LNCaP clone FGC (cell line): ENCODE results near the gene SYNM.

Experiments
- DNase-seq: peaks from one replicate; pipeline ENCODE4 v3.0.0-alpha.2; 2011; ENCODE audit warnings: low read depth
- H3K4me3 ChIP-seq: 2 replicates; pipeline ENCODE4 v1.5.1; 2011; ENCODE audit warnings: mild to moderate bottlenecking, low read depth, low read length, control low read depth
- TF ChIP-seq, protein P1 (sequence below): IDR thresholded peaks from 2 replicates; pipeline ENCODE4 v1.5.1; 2012; ENCODE audit warnings: mild to moderate bottlenecking; ENCODE audit not compliant: control insufficient read depth, insufficient read depth; ENCODE audit errors: extremely low read depth

Gene SYNM

DNA sequence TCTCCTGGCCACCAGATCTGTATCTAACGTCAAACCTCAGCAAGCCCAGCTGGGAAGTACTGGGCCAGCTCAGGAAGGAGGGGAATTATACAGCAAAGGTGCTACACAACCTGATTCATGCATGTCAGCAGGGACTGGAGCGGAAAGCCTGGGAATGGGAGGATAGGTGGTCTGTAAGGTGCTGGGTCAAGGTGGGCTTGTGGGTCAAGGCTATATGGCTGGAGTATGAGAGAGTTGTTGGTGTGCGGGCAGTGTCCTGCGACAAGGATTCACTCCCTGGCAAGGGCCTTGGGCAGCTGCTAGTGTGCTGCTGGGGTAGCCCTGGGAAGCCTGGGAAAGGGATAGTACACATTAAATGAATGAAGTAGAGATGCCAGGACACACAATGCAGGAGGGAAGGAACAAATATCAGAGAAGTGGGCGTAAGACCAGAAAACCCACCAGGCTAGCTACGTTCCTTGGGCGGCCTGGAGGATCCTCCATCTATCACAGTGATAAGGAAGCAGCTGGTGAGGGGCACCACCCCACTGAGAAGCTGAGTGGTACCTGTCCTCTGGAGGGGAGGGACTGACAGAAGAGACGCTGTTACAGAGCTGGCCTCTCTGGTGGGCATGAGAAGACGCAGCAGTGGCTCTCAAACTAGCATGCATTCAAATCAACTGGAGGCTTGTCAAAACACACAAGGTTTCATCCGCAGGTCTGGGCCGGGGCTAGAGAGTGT lies 8.5 kb upstream of the SYNM start:
- no peak overlapping the region for H3K4me3 ChIP-seq
- TF ChIP-seq, protein P1, sequence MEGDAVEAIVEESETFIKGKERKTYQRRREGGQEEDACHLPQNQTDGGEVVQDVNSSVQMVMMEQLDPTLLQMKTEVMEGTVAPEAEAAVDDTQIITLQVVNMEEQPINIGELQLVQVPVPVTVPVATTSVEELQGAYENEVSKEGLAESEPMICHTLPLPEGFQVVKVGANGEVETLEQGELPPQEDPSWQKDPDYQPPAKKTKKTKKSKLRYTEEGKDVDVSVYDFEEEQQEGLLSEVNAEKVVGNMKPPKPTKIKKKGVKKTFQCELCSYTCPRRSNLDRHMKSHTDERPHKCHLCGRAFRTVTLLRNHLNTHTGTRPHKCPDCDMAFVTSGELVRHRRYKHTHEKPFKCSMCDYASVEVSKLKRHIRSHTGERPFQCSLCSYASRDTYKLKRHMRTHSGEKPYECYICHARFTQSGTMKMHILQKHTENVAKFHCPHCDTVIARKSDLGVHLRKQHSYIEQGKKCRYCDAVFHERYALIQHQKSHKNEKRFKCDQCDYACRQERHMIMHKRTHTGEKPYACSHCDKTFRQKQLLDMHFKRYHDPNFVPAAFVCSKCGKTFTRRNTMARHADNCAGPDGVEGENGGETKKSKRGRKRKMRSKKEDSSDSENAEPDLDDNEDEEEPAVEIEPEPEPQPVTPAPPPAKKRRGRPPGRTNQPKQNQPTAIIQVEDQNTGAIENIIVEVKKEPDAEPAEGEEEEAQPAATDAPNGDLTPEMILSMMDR: no peak
- no peak for DNase-seq

DNA sequence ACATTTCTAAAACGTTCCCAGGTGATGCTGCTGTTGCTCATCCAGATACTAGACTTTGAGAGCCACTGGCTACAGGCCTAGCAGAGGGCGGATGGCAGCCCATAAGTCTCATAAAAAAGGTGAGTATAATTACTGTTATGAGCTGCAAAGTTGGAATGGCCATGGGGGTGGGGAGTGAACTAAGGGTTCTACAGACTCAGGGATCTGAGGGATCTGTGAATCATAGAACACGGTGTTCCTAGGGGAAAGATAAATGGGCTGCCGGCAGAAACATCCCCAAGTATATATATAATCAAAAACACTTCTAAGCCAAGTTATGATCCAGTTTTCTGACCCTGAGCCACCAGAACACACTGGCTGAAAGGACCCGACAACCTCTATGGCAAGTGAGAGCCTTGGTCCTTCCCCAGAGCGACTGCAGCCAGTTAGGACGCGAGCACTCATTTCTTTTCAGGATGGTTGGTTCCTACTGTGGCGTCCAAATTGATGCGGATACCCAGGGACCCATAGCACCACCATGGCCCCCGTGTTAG lies 7.9 kb upstream of the SYNM start:
- TF ChIP-seq, protein P1: no peak
- no peak overlapping the region for H3K4me3 ChIP-seq
- DNase-seq: no peak

GRCh38 chr15:99097441-99098410 lies 7.2 kb upstream of the SYNM start:
- DNase-seq: no peak
- no peak overlapping the region for H3K4me3 ChIP-seq
- TF ChIP-seq, protein P1: no peak

DNA sequence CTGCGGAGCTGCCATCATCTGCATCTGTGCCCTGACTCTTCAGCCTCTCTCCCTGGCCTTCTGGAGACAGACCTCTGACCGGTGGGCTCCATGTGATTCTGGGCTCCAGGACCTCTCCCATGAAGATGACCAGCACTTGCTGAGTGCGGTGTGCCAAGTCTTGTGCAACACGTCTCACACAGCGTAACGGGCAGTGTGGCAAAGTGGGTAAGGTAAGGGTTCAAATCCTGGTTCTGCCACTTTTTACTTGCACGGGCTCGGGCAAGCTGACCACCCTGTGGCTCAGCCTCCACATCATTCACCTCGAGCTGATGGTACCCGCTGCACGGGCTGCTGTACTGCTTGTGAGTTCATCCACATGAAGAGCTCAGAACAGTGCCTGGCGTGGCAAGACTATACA lies 6.5 kb upstream of the SYNM start:
- TF ChIP-seq, protein P1: no peak
- DNase-seq: no peak
- H3K4me3 ChIP-seq: no peak overlapping the region

GRCh38 chr15:99098991-99099390 lies 5.9 kb upstream of the SYNM start:
- no peak for DNase-seq
- TF ChIP-seq, protein P1: no peak
- H3K4me3 ChIP-seq: no peak overlapping the region

DNA sequence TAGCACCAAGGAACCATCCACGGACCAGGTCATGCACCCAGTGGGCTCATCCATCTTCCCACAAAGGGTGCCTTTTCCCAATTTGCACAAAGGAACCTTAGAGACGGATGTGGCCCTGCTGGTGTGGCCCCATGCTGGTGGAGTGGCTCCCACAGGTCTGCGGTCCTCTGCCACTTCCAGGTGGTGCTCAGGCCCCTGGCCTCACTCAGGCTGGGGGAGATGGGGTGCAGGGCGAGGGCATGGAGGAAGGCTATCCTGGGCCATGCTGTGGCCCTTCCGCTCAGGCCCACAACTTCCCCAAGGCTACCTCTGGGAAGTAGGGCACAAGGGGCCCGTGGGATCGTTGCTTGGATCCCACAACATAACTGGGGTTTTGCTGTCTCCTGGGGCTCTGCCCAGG lies 5.2 kb upstream of the SYNM start:
- TF ChIP-seq, protein P1: no peak
- DNase-seq: no peak
- no peak overlapping the region for H3K4me3 ChIP-seq
